H1 (cell line): ENCODE measurements around the gene CNOT8. TPM values are rescaled to one million over a fixed set of nuclear protein-coding genes. Genes with fewer than 3 reads are reported as not detected.

ENCODE experiments used
- CTCF ChIA-PET: fragments of 300-600 bp; sonication (Branson Sonifier 250); formaldehyde crosslinking; loops from one replicate; lab custom pipeline; 2021; ENCODE audit not compliant: partially characterized antibody; lab: Charles Lee
- POLR2A ChIA-PET: fragments of 300-600 bp; sonication (Branson Sonifier 250); formaldehyde crosslinking; loops from one replicate; lab custom pipeline; 2021; ENCODE audit warnings: inconsistent platforms; ENCODE audit not compliant: partially characterized antibody; lab: Charles Lee
- DNase-seq, 2 experiments: peaks; one replicate each; pipeline versions ENCODE4 v3.0.0 to v3.0.0-alpha.2; 2010 to 2022; ENCODE audit warnings: low spot score in 2 of 2, low read depth in 1 of 2, mixed read lengths in 1 of 2
- FAIRE-seq: peaks from 2 replicates; lab custom pipeline; 2011; peaks lifted over from hg19 to GRCh38; lab: Jason Lieb, UNC
- H2AFZ ChIP-seq: 2 replicates; pipeline ENCODE4 v1.8.1; 2012; ENCODE audit warnings: low read length, inconsistent platforms
- H2AK5ac ChIP-seq: 2 replicates; pipeline ENCODE4 v1.6.1; 2013; ENCODE audit warnings: low read depth, low read length
- H2BK120ac ChIP-seq: replicated peaks from 2 replicates; pipeline ENCODE3; 2013; ENCODE audit warnings: low read depth, low read length, inconsistent platforms
- H2BK12ac ChIP-seq: 2 replicates; pipeline ENCODE4 v1.6.1; 2013; ENCODE audit warnings: low read depth, low read length
- H2BK15ac ChIP-seq: 2 replicates; pipeline ENCODE4 v1.6.1; 2013; ENCODE audit warnings: low read length
- H2BK20ac ChIP-seq: 2 replicates; pipeline ENCODE4 v1.6.1; 2013; ENCODE audit warnings: low read length
- H2BK5ac ChIP-seq: 2 replicates; pipeline ENCODE4 v1.6.1; 2013; ENCODE audit warnings: low read depth, low read length
- H3K14ac ChIP-seq: 2 replicates; pipeline ENCODE4 v1.6.1; 2013; ENCODE audit warnings: inconsistent platforms; ENCODE audit not compliant: insufficient read length
- H3K18ac ChIP-seq: 2 replicates; pipeline ENCODE4 v1.6.1; 2013; ENCODE audit warnings: low read length; ENCODE audit errors: extremely low read depth
- H3K23ac ChIP-seq: 2 replicates; pipeline ENCODE4 v1.6.1; 2013; ENCODE audit warnings: inconsistent platforms; ENCODE audit not compliant: insufficient read length
- H3K23me2 ChIP-seq: 2 replicates; pipeline ENCODE4 v1.6.1; 2013; ENCODE audit warnings: low read depth, low read length
- H3K27ac ChIP-seq: 2 replicates; pipeline ENCODE4 v1.6.1; 2011; ENCODE audit warnings: low read depth, low read length, inconsistent platforms
- H3K27me3 ChIP-seq, 4 experiments: replicated peaks in 1 of 4; 1 replicate in 1 of 4; 2 replicates in 3 of 4; pipeline versions ENCODE4 v1.6.1 to v1.8.1; 2011 to 2013; ENCODE audit warnings: low read length in 3 of 4, mild to moderate bottlenecking in 3 of 4, inconsistent platforms in 2 of 4, mixed read lengths in 2 of 4, moderate library complexity in 1 of 4; ENCODE audit not compliant: control insufficient read depth in 3 of 4, insufficient read depth in 3 of 4; ENCODE audit errors: extremely low read depth in 1 of 4
- H3K36me3 ChIP-seq, 4 experiments: 2 replicates each; pipeline versions ENCODE4 v1.6.1 to v1.8.1; 2011 to 2013; ENCODE audit warnings: mild to moderate bottlenecking in 4 of 4, low read length in 3 of 4, moderate library complexity in 2 of 4, control low read depth in 1 of 4, inconsistent platforms in 1 of 4; ENCODE audit not compliant: insufficient read depth in 4 of 4, control insufficient read depth in 2 of 4
- H3K4ac ChIP-seq: replicated peaks from 2 replicates; pipeline ENCODE3; 2013; ENCODE audit warnings: low read length, low read depth, mixed read lengths, inconsistent platforms; ENCODE audit not compliant: insufficient read length
- H3K4me1 ChIP-seq, 4 experiments: replicated peaks in 1 of 4; 1 replicate in 1 of 4; 2 replicates in 3 of 4; pipeline versions ENCODE4 v1.6.1 to v1.8.1; 2011 to 2013; ENCODE audit warnings: low read length in 3 of 4, inconsistent platforms in 2 of 4, mixed read lengths in 1 of 4; ENCODE audit not compliant: insufficient read depth in 4 of 4, control insufficient read depth in 3 of 4
- H3K4me2 ChIP-seq, 2 experiments: 2 replicates each; pipeline versions ENCODE4 v1.6.1 to v1.8.1; 2011 to 2013; ENCODE audit warnings: low read depth in 2 of 2, low read length in 2 of 2, control low read depth in 1 of 2, inconsistent platforms in 1 of 2, mild to moderate bottlenecking in 1 of 2; ENCODE audit not compliant: insufficient read depth in 1 of 2
- H3K4me3 ChIP-seq, 4 experiments: fragments of 200-600, 300-600 bp in 1 of 4; sonication (generic), shearing (Covaris generic), sonication (Bioruptor Twin) in 1 of 4; 2 replicates each; pipeline versions ENCODE4 v1.5.1 to v1.8.1; 2011 to 2016; ENCODE audit warnings: low read length in 4 of 4, low read depth in 3 of 4, control low read depth in 2 of 4, inconsistent platforms in 2 of 4, mild to moderate bottlenecking in 2 of 4, mixed read lengths in 1 of 4, moderate library complexity in 1 of 4; ENCODE audit not compliant: insufficient read depth in 2 of 4; ENCODE audit errors: extremely low read depth in 1 of 4
- H3K56ac ChIP-seq: replicated peaks from 2 replicates; pipeline ENCODE3; 2013; ENCODE audit warnings: low read depth, mild to moderate bottlenecking, mixed read lengths, low read length, inconsistent platforms; ENCODE audit not compliant: insufficient read length
- H3K79me1 ChIP-seq: 2 replicates; pipeline ENCODE4 v1.6.1; 2013; ENCODE audit warnings: low read depth, low read length, control low read depth
- H3K79me2 ChIP-seq, 2 experiments: 2 replicates each; pipeline versions ENCODE4 v1.6.1 to v1.8.1; 2012 to 2013; ENCODE audit warnings: low read length in 2 of 2, mild to moderate bottlenecking in 2 of 2, inconsistent platforms in 1 of 2; ENCODE audit not compliant: insufficient read depth in 2 of 2, control insufficient read depth in 1 of 2
- H3K9ac ChIP-seq, 4 experiments: replicated peaks in 1 of 4; 1 replicate in 1 of 4; 2 replicates in 3 of 4; pipeline versions ENCODE4 v1.6.1 to v1.8.1; 2011 to 2013; ENCODE audit warnings: low read depth in 3 of 4, low read length in 3 of 4, control low read depth in 2 of 4, mild to moderate bottlenecking in 2 of 4, moderate library complexity in 2 of 4, inconsistent platforms in 1 of 4; ENCODE audit errors: extremely low read depth in 1 of 4
- H3K9me3 ChIP-seq, 2 experiments: 2 replicates each; pipeline versions ENCODE4 v1.6.1 to v1.8.1; 2012 to 2013; ENCODE audit warnings: mild to moderate bottlenecking in 2 of 2, moderate library complexity in 2 of 2, control low read depth in 1 of 2, inconsistent platforms in 1 of 2, low read depth in 1 of 2, low read length in 1 of 2, mixed read lengths in 1 of 2; ENCODE audit not compliant: insufficient read depth in 2 of 2
- H4K20me1 ChIP-seq, 2 experiments: replicated peaks in 1 of 2; 2 replicates each; pipeline versions ENCODE3 to v1.8.1; 2011 to 2013; ENCODE audit warnings: inconsistent platforms in 2 of 2, low read length in 2 of 2, mild to moderate bottlenecking in 1 of 2; ENCODE audit not compliant: insufficient read depth in 2 of 2, control insufficient read depth in 1 of 2
- H4K5ac ChIP-seq: 2 replicates; pipeline ENCODE4 v1.6.1; 2013; ENCODE audit warnings: low read length, low read depth, mixed read lengths, inconsistent platforms; ENCODE audit not compliant: insufficient read length
- H4K8ac ChIP-seq: 2 replicates; pipeline ENCODE4 v1.8.0; 2013; ENCODE audit warnings: mild to moderate bottlenecking, moderate library complexity, low read length, inconsistent platforms; ENCODE audit not compliant: insufficient read depth; ENCODE audit errors: extremely low read depth
- H4K91ac ChIP-seq: replicated peaks from 2 replicates; pipeline ENCODE3; 2013; ENCODE audit warnings: low read length, mixed read lengths, inconsistent platforms; ENCODE audit not compliant: insufficient read length
- SAP30 ChIP-seq: fragments of 300-600 bp; sonication (generic); IDR thresholded peaks from 2 replicates; pipeline ENCODE4 v1.7.1; 2012; ENCODE audit warnings: low read length, moderate library complexity, mild to moderate bottlenecking, inconsistent platforms; ENCODE audit not compliant: insufficient read depth, insufficient replicate concordance
- SP2 ChIP-seq: IDR thresholded peaks from 2 replicates; pipeline ENCODE4 v1.6.1; 2012; ENCODE audit warnings: mild to moderate bottlenecking, low read length, inconsistent platforms
- SP4 ChIP-seq: IDR thresholded peaks from 2 replicates; pipeline ENCODE4 v1.6.1; 2012; ENCODE audit warnings: low read length, inconsistent platforms
- WGBS, 2 experiments: shearing (Covaris generic) in 1 of 2; methylation state at CpG; one replicate each; pipeline versions ENCODE4 v1.1.6 to v1.1.7; 2013 to 2015; ENCODE audit warnings: low lambda C conversion rate in 2 of 2, mixed read lengths in 2 of 2, inconsistent platforms in 1 of 2, low coverage in 1 of 2, missing lambda C conversion rate in 1 of 2; ENCODE audit not compliant: insufficient replicate concordance in 2 of 2, insufficient coverage in 1 of 2, insufficient read length in 1 of 2; ENCODE audit errors: extremely low coverage in 1 of 2, missing lambda C conversion rate in 1 of 2; 5-methylcytosine and 5-hydroxymethylcytosine counted together
- polyA plus RNA-seq, 7 experiments: library from polyadenylated mRNA; depleted of rRNA in 3 of 7; stranded (reverse) in 5 of 7; unstranded in 2 of 7; fragments of >200 nt in 5 of 7; fragments of 200-250 nt in 2 of 7; gene quantifications; 1 replicate in 5 of 7; 2 replicates in 1 of 7; 4 replicates in 1 of 7; pipeline versions ENCODE4 v1.2.1 to v1.2.3, GENCODE V29; 2011 to 2013; ENCODE audit warnings: missing spikeins in 2 of 7, mixed read lengths in 2 of 7
- total RNA-seq: library from RNA; stranded (reverse); fragmentation: NEBNext Ultra II Directional; extraction: Animal tissue kit (Norgen Biotek cat#: 25700); gene quantifications from 2 replicates; pipeline ENCODE4 v1.2.1, GENCODE V29; 2021
- TF ChIP-seq, protein P1 (sequence below): IDR thresholded peaks from 2 replicates; pipeline ENCODE4 v1.6.1; 2011; ENCODE audit warnings: low read depth, mild to moderate bottlenecking, low read length; ENCODE audit not compliant: insufficient read depth
- TF ChIP-seq, protein P2 (sequence below): IDR thresholded peaks from 2 replicates; pipeline ENCODE4 v1.6.1; 2011; ENCODE audit warnings: low read length, improper control_type of control experiment
- TF ChIP-seq, protein P3 (sequence below): IDR thresholded peaks from 2 replicates; pipeline ENCODE4 v1.6.1; 2012; ENCODE audit warnings: inconsistent platforms
- TF ChIP-seq, protein P4 (sequence below): IDR thresholded peaks from 2 replicates; pipeline ENCODE4 v1.6.1; 2012; ENCODE audit warnings: inconsistent platforms

The CNOT8 gene
- total and polyA plus RNA-seq, 2 of the 8 experiments (the other 6 are each of a cell fraction or from before 2014, with no cell fraction given): 36.4 to 62.9 TPM

DNA sequence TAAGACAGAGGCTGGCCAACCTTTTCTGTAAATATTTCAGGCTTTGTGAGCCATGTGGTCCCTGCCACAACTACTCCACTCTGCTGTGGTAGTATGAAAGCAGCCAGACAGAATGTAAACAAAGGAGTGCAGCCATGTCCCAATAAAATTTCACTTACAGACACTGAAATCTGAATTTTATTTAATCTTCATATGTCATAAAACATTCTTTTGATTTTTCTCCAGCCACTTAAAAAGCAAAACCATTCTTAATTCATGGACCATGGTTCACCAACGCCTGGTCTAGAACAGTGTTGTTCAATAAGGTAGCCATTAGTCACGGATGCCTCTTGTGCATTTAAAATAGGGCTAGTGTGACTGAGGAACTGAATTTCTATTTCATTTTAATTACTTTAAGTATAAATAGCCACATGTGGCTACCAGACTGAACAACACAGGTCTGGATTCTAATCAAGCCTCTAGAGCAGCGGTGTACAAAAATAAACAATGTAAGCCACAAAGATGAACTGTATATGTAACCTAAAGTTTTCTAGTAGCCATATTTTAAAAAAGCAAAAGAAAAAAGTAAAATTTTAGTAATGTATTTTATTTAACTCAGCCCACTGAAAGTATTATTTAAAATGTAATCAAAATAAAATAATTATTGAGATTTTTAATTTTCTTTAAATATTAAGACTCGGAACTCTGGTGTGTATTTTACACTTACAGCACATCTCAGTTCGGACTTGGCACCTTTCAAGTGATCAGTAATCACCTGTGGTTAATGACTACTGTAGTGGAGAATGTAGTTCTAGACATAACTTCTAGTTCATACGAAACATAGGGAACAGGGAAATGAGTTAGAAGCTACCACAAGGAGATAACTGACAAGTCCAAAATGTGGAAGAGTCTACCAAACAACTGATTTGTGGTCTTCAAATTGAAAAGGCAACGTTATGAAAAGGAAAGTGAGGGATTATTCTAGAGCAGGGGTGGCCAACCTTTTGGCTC is 65.3 kb downstream of the CNOT8 start:
- Histone ChIP-seq H3K4me1 (no peaks in the 10 kb centered on the region), H3K23ac (no peak overlapping the region), H3K27ac (no peak overlapping the region), H3K23me2 (no peaks in the 10 kb centered on the region), H3K56ac (no peak overlapping the region), H4K8ac (no peak overlapping the region), H2BK5ac (no peak overlapping the region), H2BK15ac (no peak overlapping the region), H4K91ac (no peak overlapping the region), H2AFZ (no peak overlapping the region)
- POLR2A ChIA-PET: no interaction called here
- FAIRE-seq: no peak
- TF ChIP-seq, protein P1, sequence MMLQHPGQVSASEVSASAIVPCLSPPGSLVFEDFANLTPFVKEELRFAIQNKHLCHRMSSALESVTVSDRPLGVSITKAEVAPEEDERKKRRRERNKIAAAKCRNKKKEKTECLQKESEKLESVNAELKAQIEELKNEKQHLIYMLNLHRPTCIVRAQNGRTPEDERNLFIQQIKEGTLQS: no peak
- TF ChIP-seq SAP30 (no peak), SP4 (no peak), SP2 (no peak)
- TF ChIP-seq, protein P2, sequence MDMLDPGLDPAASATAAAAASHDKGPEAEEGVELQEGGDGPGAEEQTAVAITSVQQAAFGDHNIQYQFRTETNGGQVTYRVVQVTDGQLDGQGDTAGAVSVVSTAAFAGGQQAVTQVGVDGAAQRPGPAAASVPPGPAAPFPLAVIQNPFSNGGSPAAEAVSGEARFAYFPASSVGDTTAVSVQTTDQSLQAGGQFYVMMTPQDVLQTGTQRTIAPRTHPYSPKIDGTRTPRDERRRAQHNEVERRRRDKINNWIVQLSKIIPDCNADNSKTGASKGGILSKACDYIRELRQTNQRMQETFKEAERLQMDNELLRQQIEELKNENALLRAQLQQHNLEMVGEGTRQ: no peak
- TF ChIP-seq, protein P3, sequence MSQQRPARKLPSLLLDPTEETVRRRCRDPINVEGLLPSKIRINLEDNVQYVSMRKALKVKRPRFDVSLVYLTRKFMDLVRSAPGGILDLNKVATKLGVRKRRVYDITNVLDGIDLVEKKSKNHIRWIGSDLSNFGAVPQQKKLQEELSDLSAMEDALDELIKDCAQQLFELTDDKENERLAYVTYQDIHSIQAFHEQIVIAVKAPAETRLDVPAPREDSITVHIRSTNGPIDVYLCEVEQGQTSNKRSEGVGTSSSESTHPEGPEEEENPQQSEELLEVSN: no peak
- TF ChIP-seq, protein P4, sequence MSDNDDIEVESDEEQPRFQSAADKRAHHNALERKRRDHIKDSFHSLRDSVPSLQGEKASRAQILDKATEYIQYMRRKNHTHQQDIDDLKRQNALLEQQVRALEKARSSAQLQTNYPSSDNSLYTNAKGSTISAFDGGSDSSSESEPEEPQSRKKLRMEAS: no peak
- TF ChIP-seq, all 59 proteins: peak for 0
- no peak overlapping the region for H2AK5ac ChIP-seq
- CTCF ChIA-PET: interaction anchor here (0.6 to 1.2 kb wide), 2 partner anchors 105 to 196 kb away, joined by 3 to 5 read pairs; no protein-coding TSS in a partner anchor
- no peaks in the 10 kb centered on the region for H3K79me2 ChIP-seq
- no peaks in the 10 kb centered on the region for H3K9me3 ChIP-seq
- no peak overlapping the region for H2BK120ac ChIP-seq
- no peak overlapping the region for H3K4me3 ChIP-seq
- no peak overlapping the region for H2BK12ac ChIP-seq
- WGBS, 2 experiments: 96% methylated on average over 7 of the region's 7 CpGs; no CpG with 5 or more reads in 1 of the 2 experiments
- no peak overlapping the region for H2BK20ac ChIP-seq
- no peaks in the 10 kb centered on the region for H3K79me1 ChIP-seq
- no peak overlapping the region for H3K9ac ChIP-seq
- H4K5ac ChIP-seq: no peak overlapping the region
- H3K4ac ChIP-seq: no peak overlapping the region
- H4K20me1 ChIP-seq: no peaks in the 10 kb centered on the region
- no peak overlapping the region for H3K4me2 ChIP-seq
- no peak overlapping the region for H3K18ac ChIP-seq
- H3K36me3 ChIP-seq: peaks cover 22 to 78% (median 44%) of the 10 kb centered on the region in 4 experiments
- no peaks in the 10 kb centered on the region for H3K27me3 ChIP-seq
- no peak for DNase-seq
- no peak overlapping the region for H3K14ac ChIP-seq
